ENCODE data around the gene PRND.

Gene PRND

GRCh38 chr20:4697189-4697830 lies 24.4 kb upstream of the PRND start (continued):
- no peak for TF ChIP-seq CSRNP3 (CRISPR knock-in tag; IDR thresholded peaks at IDR 0.05)

GRCh38 chr20:4697831-4698221 lies 23.9 kb upstream of the PRND start:
- TF ChIP-seq PPARA (CRISPR knock-in tag; IDR thresholded peaks at IDR 0.05; ENCODE audit: borderline replicate concordance) (no peak), POU6F1 (CRISPR knock-in tag; IDR thresholded peaks at IDR 0.05; ENCODE audit: borderline replicate concordance, low read depth) (no peak), ZFP30 (CRISPR knock-in tag; IDR thresholded peaks at IDR 0.05) (no peak), CSRNP3 (CRISPR knock-in tag; IDR thresholded peaks at IDR 0.05) (no peak), SNAI2 (CRISPR knock-in tag; IDR thresholded peaks at IDR 0.05) (no peak), PATZ1 (CRISPR knock-in tag; IDR thresholded peaks at IDR 0.05; ENCODE audit: borderline replicate concordance) (no peak), ZNF70 (CRISPR knock-in tag; IDR thresholded peaks at IDR 0.05) (no peak), ISL1 (CRISPR knock-in tag; IDR thresholded peaks at IDR 0.05) (no peak), ZFP3 (CRISPR knock-in tag; IDR thresholded peaks at IDR 0.05) (no peak), ESRRG (CRISPR knock-in tag; IDR thresholded peaks at IDR 0.05) (no peak), CREB5 (CRISPR knock-in tag; IDR thresholded peaks at IDR 0.05; ENCODE audit: low read depth) (no peak), TSHZ2 (CRISPR knock-in tag; IDR thresholded peaks at IDR 0.05) (no peak), OSR1 (CRISPR knock-in tag; IDR thresholded peaks at IDR 0.05) (no peak), ZNF565 (CRISPR knock-in tag; conservative IDR thresholded peaks at IDR 0.05; ENCODE audit: low read depth) (no peak), ARNTL (CRISPR knock-in tag; IDR thresholded peaks at IDR 0.05; ENCODE audit: borderline replicate concordance, low read depth) (no peak), CSDC2 (CRISPR knock-in tag; IDR thresholded peaks at IDR 0.05) (no peak), TOX (CRISPR knock-in tag; IDR thresholded peaks at IDR 0.05; ENCODE audit: borderline replicate concordance) (no peak), ZC3H10 (CRISPR knock-in tag; IDR thresholded peaks at IDR 0.05) (no peak)
- ATAC-seq = no peak

GRCh38 chr20:4699216-4699615 lies 22.5 kb upstream of the PRND start:
- no peak for TF ChIP-seq ZNF70 (CRISPR knock-in tag; IDR thresholded peaks at IDR 0.05)
- ATAC-seq = no peak

Data from SK-N-SH treated with all-trans-retinoic acid at 6 μM for 48 hours (cell line).